AG09319 (cell line): ENCODE results near the gene PCAT6.

Experiments
- DNase-seq: peaks from one replicate; pipeline ENCODE4 v3.0.0-alpha.2; 2010; ENCODE audit warnings: low read depth; ENCODE audit errors: extremely low read depth
- CTCF ChIP-seq: IDR thresholded peaks from 2 replicates; pipeline ENCODE4 v1.5.1; 2011; ENCODE audit warnings: low read depth, mild to moderate bottlenecking, inconsistent platforms, low read length, moderate library complexity

Gene PCAT6

DNA sequence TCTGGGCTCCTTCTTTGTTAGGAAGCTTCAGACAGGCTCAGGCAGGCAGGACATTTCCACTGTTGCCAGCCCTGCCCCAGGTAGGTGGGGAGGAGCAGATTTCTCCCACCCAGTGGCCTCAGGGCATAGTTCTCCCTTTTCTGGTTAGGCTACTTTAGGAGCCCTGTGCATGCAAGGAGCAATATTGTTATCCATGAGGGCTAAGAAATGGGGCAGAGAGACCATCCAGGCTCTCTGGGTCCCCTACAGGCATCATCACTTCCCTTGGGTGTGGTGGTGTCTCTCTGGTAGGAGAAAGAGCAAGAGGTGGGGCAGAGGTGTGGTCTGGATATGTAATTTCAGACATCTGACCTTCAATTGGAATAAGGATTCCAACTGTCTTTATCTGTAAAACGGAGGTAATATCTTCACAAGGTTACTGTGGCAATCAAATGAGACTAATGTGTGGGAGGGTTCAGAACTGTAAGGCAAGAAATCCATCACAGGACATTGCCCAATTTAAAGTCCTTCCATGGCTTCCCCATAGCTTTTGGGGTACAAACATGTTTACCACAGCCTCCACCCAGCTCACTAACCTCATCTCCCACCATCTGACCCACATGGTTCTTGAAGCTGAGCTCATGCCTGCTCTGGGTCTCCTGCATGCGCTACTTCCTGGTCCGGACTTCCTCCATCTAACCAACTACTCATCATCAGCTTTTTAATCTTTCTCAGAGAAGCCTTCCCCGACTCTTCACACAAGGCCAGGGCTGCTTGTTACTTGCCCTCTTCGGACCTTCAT lies 26.1 kb downstream of the PCAT6 start:
- DNase-seq, result no peak

GRCh38 chr1:202837746-202838262 lies 27.1 kb downstream of the PCAT6 start:
- no peak for DNase-seq
- TF ChIP-seq CTCF, result no peak

More for the DNA sequence above, 26.1 kb downstream of the PCAT6 start:
- TF ChIP-seq CTCF, result no peak

- no peak for TF ChIP-seq CTCF
- no peak for DNase-seq
Observed at GRCh38 chr1:202843081-202843480, 32.3 kb downstream of the PCAT6 start.

- no peak for DNase-seq
- no peak for TF ChIP-seq CTCF
Observed at GRCh38 chr1:202844259-202844658, 33.5 kb downstream of the PCAT6 start.

- TF ChIP-seq CTCF, result no peak
- DNase-seq, result no peak
Observed at GRCh38 chr1:202844935-202845334, 34.2 kb downstream of the PCAT6 start.

GRCh38 chr1:202848191-202848542 lies 37.4 kb downstream of the PCAT6 start:
- TF ChIP-seq CTCF, result no peak

GRCh38 chr1:202850593-202851362 lies 40.0 kb downstream of the PCAT6 start:
- no peak for DNase-seq
- TF ChIP-seq CTCF, result no peak

More at GRCh38 chr1:202848191-202848542, 37.4 kb downstream of the PCAT6 start:
- no peak for DNase-seq
